Activated CD4-positive, alpha-beta T cell treated with anti-CD3 and anti-CD28 coated beads for 4 hours (primary cell): ENCODE results near the gene TLK1.
"Not testable (repeated sequence)": the region's sequence is repeated elsewhere in the genome, so short reads cannot be mapped to it uniquely, and the experiment has no call there.

Source experiments
- DNase-seq, 2 donors: peaks; one replicate each; pipeline ENCODE4 v3.0.0-alpha.2; 2020

The TLK1 gene

GRCh38 chr2:171169333-171169732, 8.6 kb upstream of the TLK1 start:
- no peak for DNase-seq

GRCh38 chr2:171167352-171167997, 6.8 kb upstream of the TLK1 start:
- no peak for DNase-seq

GRCh38 chr2:171166328-171166983, 5.8 kb upstream of the TLK1 start:
- DNase-seq, result no peak

GRCh38 chr2:171165967-171166327, 5.3 kb upstream of the TLK1 start:
- no peak for DNase-seq

- DNase-seq, result peak in 1 of 2 donors; percentile 9
Observed at GRCh38 chr2:171163261-171163660, 2.6 kb upstream of the TLK1 start.

- DNase-seq, result not testable (repeated sequence)
Observed at GRCh38 chr2:171162522-171163197, 2.0 kb upstream of the TLK1 start.

GRCh38 chr2:171160956-171161740, 455 bp upstream of the TLK1 start:
- DNase-seq, result peak; percentile 51 to 55

- DNase-seq, result peak; percentile 50 to 54
Observed at GRCh38 chr2:171159372-171160118, 1.1 kb downstream of the TLK1 start.

GRCh38 chr2:171158790-171159371, 1.8 kb downstream of the TLK1 start:
- no peak for DNase-seq

GRCh38 chr2:171158036-171158789, 2.5 kb downstream of the TLK1 start:
- no peak for DNase-seq

GRCh38 chr2:171157109-171157500, 3.6 kb downstream of the TLK1 start:
- no peak for DNase-seq

- DNase-seq, result no peak
Observed at GRCh38 chr2:171154348-171154747, 6.3 kb downstream of the TLK1 start.

- no peak for DNase-seq
Observed at GRCh38 chr2:171150694-171151285, 9.9 kb downstream of the TLK1 start.

- DNase-seq, result no peak
Observed at GRCh38 chr2:171149986-171150693, 10.6 kb downstream of the TLK1 start.

- DNase-seq, result no peak
Observed at GRCh38 chr2:171149171-171149938, 11.3 kb downstream of the TLK1 start.

- DNase-seq, result no peak
Observed at GRCh38 chr2:171147081-171147480, 13.6 kb downstream of the TLK1 start.

GRCh38 chr2:171146633-171147032, 14.1 kb downstream of the TLK1 start:
- DNase-seq, result no peak

- DNase-seq, result no peak
Observed at GRCh38 chr2:171146071-171146470, 14.6 kb downstream of the TLK1 start.

GRCh38 chr2:171143670-171144062, 17.0 kb downstream of the TLK1 start:
- DNase-seq, result no peak

- no peak for DNase-seq
Observed at GRCh38 chr2:171142398-171142797, 18.3 kb downstream of the TLK1 start.
